ENCODE data around the gene PLEKHG4B.

PLEKHG4B gene

GRCh38 chr5:107526-107925, 15.6 kb downstream of the PLEKHG4B start:
- Histone ChIP-seq H3K9me2 (replicated peaks; ENCODE audit: insufficient read depth, low read length) (no peaks in the 10 kb centered on the region), H3F3A (ENCODE audit: insufficient read depth) (no peaks in the 10 kb centered on the region), H3K36me3 (ENCODE audit: low read length) (no peaks in the 10 kb centered on the region), H3K27ac (ENCODE audit: low read depth, low read length) (no peak overlapping the region), H3K4me3 (ENCODE audit: insufficient read depth, low read length, poor library complexity, severe bottlenecking) (no peak overlapping the region), H3K9ac (ENCODE audit: low read length) (no peak overlapping the region), H3K9me3 (ENCODE audit: insufficient read depth, low read length) (no peaks in the 10 kb centered on the region), H3K27me3 (ENCODE audit: low read length) (no peaks in the 10 kb centered on the region), H2AFZ (ENCODE audit: low read depth, low read length, severe bottlenecking) (no peak overlapping the region), H4K20me1 (ENCODE audit: low read depth, low read length) (no peaks in the 10 kb centered on the region), H3K4me2 (ENCODE audit: low read depth, low read length, poor library complexity, severe bottlenecking) (no peak overlapping the region), H3K79me2 (ENCODE audit: insufficient read depth, low read length) (no peaks in the 10 kb centered on the region)
- no peak for TF ChIP-seq CTCF (IDR thresholded peaks at IDR 0.05; ENCODE audit: insufficient read depth, low read length, poor library complexity, severe bottlenecking)
- TF ChIP-seq EZH2phosphoT487 (conservative IDR thresholded peaks at IDR 0.05; ENCODE audit: low read length), result no peak

GRCh38 chr5:109826-110225, 17.9 kb downstream of the PLEKHG4B start:
- TF ChIP-seq CTCF (IDR thresholded peaks at IDR 0.05; ENCODE audit: insufficient read depth, low read length, poor library complexity, severe bottlenecking) (no peak), EZH2phosphoT487 (conservative IDR thresholded peaks at IDR 0.05; ENCODE audit: low read length) (no peak)
- Histone ChIP-seq H3F3A (ENCODE audit: insufficient read depth) (no peaks in the 10 kb centered on the region), H3K4me2 (ENCODE audit: low read depth, low read length, poor library complexity, severe bottlenecking) (no peak overlapping the region), H3K27ac (ENCODE audit: low read depth, low read length) (no peak overlapping the region), H2AFZ (ENCODE audit: low read depth, low read length, severe bottlenecking) (no peak overlapping the region), H4K20me1 (ENCODE audit: low read depth, low read length) (no peaks in the 10 kb centered on the region), H3K4me3 (ENCODE audit: insufficient read depth, low read length, poor library complexity, severe bottlenecking) (no peak overlapping the region), H3K79me2 (ENCODE audit: insufficient read depth, low read length) (no peaks in the 10 kb centered on the region), H3K27me3 (ENCODE audit: low read length) (no peaks in the 10 kb centered on the region), H3K36me3 (ENCODE audit: low read length) (no peaks in the 10 kb centered on the region), H3K9me2 (replicated peaks; ENCODE audit: insufficient read depth, low read length) (no peaks in the 10 kb centered on the region), H3K9me3 (ENCODE audit: insufficient read depth, low read length) (no peaks in the 10 kb centered on the region), H3K9ac (ENCODE audit: low read length) (no peak overlapping the region)

GRCh38 chr5:110270-110888, 18.4 kb downstream of the PLEKHG4B start:
- H3K4me3 ChIP-seq (ENCODE audit: insufficient read depth, low read length, poor library complexity, severe bottlenecking), result no peak overlapping the region
- H3K27me3 ChIP-seq (ENCODE audit: low read length), result no peaks in the 10 kb centered on the region
- no peak overlapping the region for H3K4me2 ChIP-seq (ENCODE audit: low read depth, low read length, poor library complexity, severe bottlenecking)
- H3K36me3 ChIP-seq (ENCODE audit: low read length), result no peaks in the 10 kb centered on the region
- no peak overlapping the region for H2AFZ ChIP-seq (ENCODE audit: low read depth, low read length, severe bottlenecking)
- H4K20me1 ChIP-seq (ENCODE audit: low read depth, low read length), result no peaks in the 10 kb centered on the region
- TF ChIP-seq CTCF (IDR thresholded peaks at IDR 0.05; ENCODE audit: insufficient read depth, low read length, poor library complexity, severe bottlenecking) (no peak), EZH2phosphoT487 (conservative IDR thresholded peaks at IDR 0.05; ENCODE audit: low read length) (no peak)
- no peaks in the 10 kb centered on the region for H3K79me2 ChIP-seq (ENCODE audit: insufficient read depth, low read length)
- no peaks in the 10 kb centered on the region for H3K9me2 ChIP-seq (replicated peaks; ENCODE audit: insufficient read depth, low read length)
- no peak overlapping the region for H3K27ac ChIP-seq (ENCODE audit: low read depth, low read length)
- H3F3A ChIP-seq (ENCODE audit: insufficient read depth), result no peaks in the 10 kb centered on the region
- H3K9ac ChIP-seq (ENCODE audit: low read length), result no peak overlapping the region
- no peaks in the 10 kb centered on the region for H3K9me3 ChIP-seq (ENCODE audit: insufficient read depth, low read length)
